ENCODE results near the gene DNAJB8. TPM values are rescaled to one million over a fixed set of nuclear protein-coding genes. Genes with fewer than 3 reads are reported as not detected.

Gene DNAJB8
- total RNA-seq, 4 donors from 2014 or later: not detected

- Histone ChIP-seq H3K4me1 (no peaks in the 10 kb centered on the region), H3K4me3 (no peak overlapping the region), H3K9me3 (peaks cover 0 to 4% (median 0%) of the 10 kb centered on the region in 4 donors), H3K27ac (no peak overlapping the region), H3K27me3 (no peaks in the 10 kb centered on the region), H3K36me3 (peaks cover 0 to 24% (median 0%) of the 10 kb centered on the region in 3 donors)
- TF ChIP-seq CTCF (IDR thresholded peaks at IDR 0.05) (no peak), POLR2A (IDR thresholded peaks at IDR 0.05) (no peak), EP300 (IDR thresholded peaks at IDR 0.05) (no peak)
- 84 to 86% methylated on average over 19 to 23 of the region's 24 CpGs for WGBS, 2 donors
- DNase-seq (ENCODE audit: low spot score in 2 of 2): no peak
Observed at GRCh38 chr3:128413413-128414205, 53.1 kb downstream of the DNAJB8 start.

- 69 to 73% methylated on average over 8 of the region's 8 CpGs for WGBS, 2 donors
- Histone ChIP-seq H3K27me3 (no peaks in the 10 kb centered on the region), H3K36me3 (peaks cover 0 to 24% (median 0%) of the 10 kb centered on the region in 3 donors), H3K4me3 (no peak overlapping the region), H3K9me3 (no peaks in the 10 kb centered on the region), H3K4me1 (peaks cover 0 to 3% (median 0%) of the 10 kb centered on the region in 4 donors), H3K27ac (no peak overlapping the region)
- DNase-seq (ENCODE audit: low spot score in 2 of 2): no peak
- TF ChIP-seq EP300 (IDR thresholded peaks at IDR 0.05) (no peak), CTCF (IDR thresholded peaks at IDR 0.05) (no peak), POLR2A (IDR thresholded peaks at IDR 0.05) (no peak)
Observed at GRCh38 chr3:128413003-128413370, 53.7 kb downstream of the DNAJB8 start.

Other genes starting within 250 kb of the DNAJB8 start
- 10 to 100 TPM in 3 of 4 donors, 1 to 10 TPM in 1; 8.1 to 24.7 (median 15.9) TPM for gene GATA2, start 26.3 kb upstream of the DNAJB8 start, total RNA-seq
- 100 to 1,000 TPM; 173 to 255 (median 204) TPM for gene RPN1, start 183.9 kb upstream of the DNAJB8 start, total RNA-seq